GM08714 (cell line): ENCODE results near the gene UPP1.

Experiments
- H3K4me3 ChIP-seq: fragments of 200-500 bp; sonication (Bioruptor generic); 2 replicates; pipeline ENCODE4 v1.5.1; 2014; ENCODE audit warnings: mild to moderate bottlenecking, low read length, inconsistent platforms
- ZNF274 ChIP-seq: IDR thresholded peaks from 2 replicates; pipeline ENCODE4 v1.6.1; 2012; ENCODE audit warnings: mild to moderate bottlenecking, low read depth, low read length

UPP1 gene

GRCh38 chr7:48148311-48148710 is 59.2 kb downstream of the UPP1 start:
- no peak for TF ChIP-seq ZNF274
- no peak overlapping the region for H3K4me3 ChIP-seq

GRCh38 chr7:48149058-48149457 is 60.0 kb downstream of the UPP1 start:
- H3K4me3 ChIP-seq, result no peak overlapping the region
- TF ChIP-seq ZNF274, result no peak

- TF ChIP-seq ZNF274, result no peak
These were observed 61.0 kb downstream of the UPP1 start for GRCh38 chr7:48150086-48150485.

GRCh38 chr7:48154792-48155413 is 65.8 kb downstream of the UPP1 start:
- H3K4me3 ChIP-seq, result no peak overlapping the region
- TF ChIP-seq ZNF274, result no peak

More at GRCh38 chr7:48150086-48150485, 61.0 kb downstream of the UPP1 start:
- H3K4me3 ChIP-seq, result no peak overlapping the region
